PC-9 (cell line): Measurements from ENCODE around the gene EMP1.

Source experiments
- EZH2 ChIP-seq: fragments of 200-600 bp; sonication (generic); IDR thresholded peaks from 2 replicates; pipeline ENCODE4 v1.8.0; 2017; ENCODE audit warnings: antibody characterized with exemption, low read depth
- TF ChIP-seq, protein P1 (sequence below): fragments of 200-600 bp; sonication (generic); conservative IDR thresholded peaks from 2 replicates; pipeline ENCODE4 v1.6.1; 2017; ENCODE audit warnings: mixed run types, antibody characterized with exemption, mild to moderate bottlenecking, moderate library complexity

DNA sequence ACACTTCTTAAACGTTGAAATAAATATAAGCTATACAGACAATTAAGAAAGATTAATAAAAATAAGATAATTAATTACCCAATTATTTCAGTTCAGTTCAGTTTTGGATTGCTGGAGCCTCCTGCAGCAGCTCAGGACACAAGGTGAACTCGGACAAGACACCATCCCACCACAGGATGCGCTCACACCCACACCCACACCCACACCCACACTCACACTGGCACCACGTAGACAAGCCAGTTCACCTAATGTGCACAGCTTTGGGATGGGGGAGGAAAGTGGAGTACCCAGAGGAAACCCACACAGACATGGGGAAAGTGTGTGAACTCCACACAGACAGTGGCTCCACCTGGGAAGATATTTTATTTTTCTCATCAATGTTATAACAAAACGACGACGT is 32.1 kb downstream of the EMP1 start:
- TF ChIP-seq, protein P1, sequence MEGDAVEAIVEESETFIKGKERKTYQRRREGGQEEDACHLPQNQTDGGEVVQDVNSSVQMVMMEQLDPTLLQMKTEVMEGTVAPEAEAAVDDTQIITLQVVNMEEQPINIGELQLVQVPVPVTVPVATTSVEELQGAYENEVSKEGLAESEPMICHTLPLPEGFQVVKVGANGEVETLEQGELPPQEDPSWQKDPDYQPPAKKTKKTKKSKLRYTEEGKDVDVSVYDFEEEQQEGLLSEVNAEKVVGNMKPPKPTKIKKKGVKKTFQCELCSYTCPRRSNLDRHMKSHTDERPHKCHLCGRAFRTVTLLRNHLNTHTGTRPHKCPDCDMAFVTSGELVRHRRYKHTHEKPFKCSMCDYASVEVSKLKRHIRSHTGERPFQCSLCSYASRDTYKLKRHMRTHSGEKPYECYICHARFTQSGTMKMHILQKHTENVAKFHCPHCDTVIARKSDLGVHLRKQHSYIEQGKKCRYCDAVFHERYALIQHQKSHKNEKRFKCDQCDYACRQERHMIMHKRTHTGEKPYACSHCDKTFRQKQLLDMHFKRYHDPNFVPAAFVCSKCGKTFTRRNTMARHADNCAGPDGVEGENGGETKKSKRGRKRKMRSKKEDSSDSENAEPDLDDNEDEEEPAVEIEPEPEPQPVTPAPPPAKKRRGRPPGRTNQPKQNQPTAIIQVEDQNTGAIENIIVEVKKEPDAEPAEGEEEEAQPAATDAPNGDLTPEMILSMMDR, result no peak
- TF ChIP-seq EZH2, result no peak
